Natural killer cell (primary cell): ENCODE measurements around the gene MAU2. TPM values are rescaled to one million over a fixed set of nuclear protein-coding genes. Genes with fewer than 3 reads are reported as not detected.
A peak's percentile ranks its signal among the peaks of the same experiment; 100 is the strongest.

Source experiments
- ATAC-seq, 3 donors: fragments of 150-1000 bp in 2 of 3; fragments of 200-7000 bp in 1 of 3; cut with Tn5 transposase; 1 replicate in 1 of 3; 2 replicates in 2 of 3; pipeline ENCODE4 v1.10.0; 2021; ENCODE audit warnings: mild to moderate bottlenecking in 2 of 3, moderate library complexity in 2 of 3
- DNase-seq, 2 donors: peaks; one replicate each; pipeline versions ENCODE4 v3.0.0 to v3.0.0-alpha.2; 2013 to 2021; ENCODE audit warnings: mixed read lengths in 1 of 2
- H3K27ac ChIP-seq: one replicate; pipeline ENCODE4 v1.5.1; 2013; ENCODE audit warnings: mild to moderate bottlenecking, low read length
- H3K27me3 ChIP-seq: one replicate; pipeline ENCODE4 v1.6.1; 2013; ENCODE audit warnings: low read length; ENCODE audit not compliant: control insufficient read depth, insufficient read depth
- H3K36me3 ChIP-seq: one replicate; pipeline ENCODE4 v1.6.1; 2013; ENCODE audit warnings: low read length; ENCODE audit not compliant: control insufficient read depth, insufficient read depth
- H3K4me1 ChIP-seq: one replicate; pipeline ENCODE4 v1.6.1; 2013; ENCODE audit warnings: low read length; ENCODE audit not compliant: control insufficient read depth, insufficient read depth
- H3K4me3 ChIP-seq: one replicate; pipeline ENCODE4 v1.5.1; 2013; ENCODE audit warnings: low read length
- H3K9me3 ChIP-seq: one replicate; pipeline ENCODE4 v1.6.1; 2013; ENCODE audit warnings: low read length; ENCODE audit not compliant: control insufficient read depth, insufficient read depth
- H3K27ac Mint-ChIP-seq, 2 donors: one replicate each; pipeline ENCODE4 v1.8.0; 2022; ENCODE audit warnings: mild to moderate bottlenecking in 2 of 2, mixed read lengths in 2 of 2, moderate library complexity in 1 of 2
- H3K27me3 Mint-ChIP-seq, 2 donors: one replicate each; pipeline ENCODE4 v1.8.0; 2022; ENCODE audit warnings: low read depth in 2 of 2, mixed read lengths in 2 of 2
- H3K36me3 Mint-ChIP-seq: one replicate; pipeline ENCODE4 v1.8.0; 2022; ENCODE audit warnings: mixed read lengths
- H3K4me1 Mint-ChIP-seq, 2 donors: one replicate each; pipeline ENCODE4 v1.8.0; 2022; ENCODE audit warnings: mixed read lengths in 2 of 2
- H3K4me3 Mint-ChIP-seq: one replicate; pipeline ENCODE4 v1.8.0; 2022; ENCODE audit warnings: mild to moderate bottlenecking, moderate library complexity, mixed read lengths
- H3K9me3 Mint-ChIP-seq, 2 donors: one replicate each; pipeline ENCODE4 v1.8.0; 2022; ENCODE audit warnings: mixed read lengths in 2 of 2
- CTCF ChIP-seq: fragments of 200-600 bp; IDR thresholded peaks from one replicate; pipeline ENCODE4 v1.8.0; 2022; ENCODE audit warnings: antibody characterized with exemption
- WGBS: methylation state at CpG from one replicate; pipeline ENCODE4 v1.1.7; 2013; ENCODE audit warnings: missing lambda C conversion rate; ENCODE audit not compliant: insufficient coverage; 5-methylcytosine and 5-hydroxymethylcytosine counted together
- intact Hi-C: fragments of 100-400 bp; cut with micrococcal nuclease; formaldehyde crosslinking; loops from one replicate; pipeline ENCODE4 v1.14.2; 2022
- total RNA-seq, 4 donors: library from RNA; stranded (reverse); fragments of 120-200 nt in 1 of 4; gene quantifications; one replicate each; pipeline versions ENCODE4 v1.2.3 to v1.2.4, GENCODE V29; 2013 to 2022

Gene MAU2
- total RNA-seq, 3 donors from 2014 or later (not counting 1 experiment from before 2014, with no cell fraction given), result 144 to 164 (median 151) TPM

GRCh38 chr19:19329126-19329525 lies 8.5 kb downstream of the MAU2 start:
- peaks cover 11% of the 10 kb centered on the region for H3K4me1 ChIP-seq
- H3K9me3 Mint-ChIP-seq, result no peaks in the 10 kb centered on the region
- H3K36me3 ChIP-seq, result peaks cover 31% of the 10 kb centered on the region
- WGBS, result 38% methylated on average over 6 of the region's 6 CpGs
- ATAC-seq, result peak in 2 of 3 donors; percentile 18 to 30
- no peak for TF ChIP-seq CTCF
- no peak for DNase-seq
- peak overlapping the region; percentile 17 to 70 for H3K27ac Mint-ChIP-seq
- H3K4me1 Mint-ChIP-seq, result peaks cover 29 to 37% of the 10 kb centered on the region in 2 donors
- H3K36me3 Mint-ChIP-seq, result peaks cover 8% of the 10 kb centered on the region
- H3K4me3 ChIP-seq, result no peak overlapping the region
- H3K4me3 Mint-ChIP-seq, result no peak overlapping the region
- no peaks in the 10 kb centered on the region for H3K27me3 ChIP-seq
- H3K27me3 Mint-ChIP-seq, result no peaks in the 10 kb centered on the region
- H3K9me3 ChIP-seq, result no peaks in the 10 kb centered on the region
- no peak overlapping the region for H3K27ac ChIP-seq
- intact Hi-C loops, result no loop called here

- Histone ChIP-seq H3K27ac (no peak overlapping the region), H3K4me3 (no peak overlapping the region), H3K27me3 (no peaks in the 10 kb centered on the region), H3K36me3 (peaks cover 51% of the 10 kb centered on the region), H3K4me1 (peaks cover 3% of the 10 kb centered on the region), H3K9me3 (no peaks in the 10 kb centered on the region)
- Mint-ChIP-seq H3K27ac (peak overlapping the region in 1 of 2 donors; percentile 45), H3K9me3 (no peaks in the 10 kb centered on the region), H3K27me3 (no peaks in the 10 kb centered on the region), H3K4me3 (no peak overlapping the region), H3K36me3 (no peaks in the 10 kb centered on the region), H3K4me1 (peaks cover 7 to 24% of the 10 kb centered on the region in 2 donors)
- no peak for TF ChIP-seq CTCF
- no peak for DNase-seq
- 89% methylated on average over 22 of the region's 22 CpGs for WGBS
- intact Hi-C loops, result no loop called here
- no peak for ATAC-seq
Measured at GRCh38 chr19:19334063-19334988, 13.7 kb downstream of the MAU2 start.

- intact Hi-C loops, result no loop called here
- Histone ChIP-seq H3K4me1 (no peaks in the 10 kb centered on the region), H3K36me3 (peaks cover 50% of the 10 kb centered on the region), H3K4me3 (no peak overlapping the region), H3K9me3 (no peaks in the 10 kb centered on the region), H3K27me3 (no peaks in the 10 kb centered on the region), H3K27ac (no peak overlapping the region)
- TF ChIP-seq CTCF, result no peak
- ATAC-seq, result no peak
- no peak for DNase-seq
- Mint-ChIP-seq H3K36me3 (no peaks in the 10 kb centered on the region), H3K27ac (peak overlapping the region in 1 of 2 donors; percentile 27), H3K4me1 (peaks cover 5 to 22% of the 10 kb centered on the region in 2 donors), H3K9me3 (no peaks in the 10 kb centered on the region), H3K4me3 (no peak overlapping the region), H3K27me3 (no peaks in the 10 kb centered on the region)
- WGBS, result 93% methylated on average over 3 of the region's 3 CpGs
Measured at GRCh38 chr19:19334989-19335344, 14.3 kb downstream of the MAU2 start.
